ENCODE data around the gene FLRT3. TPM values are rescaled to one million over a fixed set of nuclear protein-coding genes. Genes with fewer than 3 reads are reported as not detected.

Gene FLRT3
- 100 to 1,000 TPM; 138 to 179 (median 164) TPM for polyA plus RNA-seq (ENCODE audit: insufficient read length in 3 of 3)

GRCh38 chr20:14337400-14338171 is at the start of gene FLRT3:
Gene FLRT3, minus strand, starts transcription at chr20:14337612. Its CDS starts 10,106 bp downstream, at chr20:14327506.
- peak; percentile 94 to 96 (median 95) for DNase-seq (ENCODE audit: low read depth in 3 of 3, low spot score in 2 of 3)

- DNase-seq (ENCODE audit: low read depth in 3 of 3, low spot score in 2 of 3): no peak
Observed at GRCh38 chr20:14386726-14387125, 49.3 kb upstream of the FLRT3 start.

- DNase-seq (ENCODE audit: low read depth in 3 of 3, low spot score in 2 of 3): no peak
Observed at GRCh38 chr20:14385176-14385740, 47.8 kb upstream of the FLRT3 start.

GRCh38 chr20:14384416-14385175 is 47.2 kb upstream of the FLRT3 start:
- no peak for DNase-seq (ENCODE audit: low read depth in 3 of 3, low spot score in 2 of 3)

DNA sequence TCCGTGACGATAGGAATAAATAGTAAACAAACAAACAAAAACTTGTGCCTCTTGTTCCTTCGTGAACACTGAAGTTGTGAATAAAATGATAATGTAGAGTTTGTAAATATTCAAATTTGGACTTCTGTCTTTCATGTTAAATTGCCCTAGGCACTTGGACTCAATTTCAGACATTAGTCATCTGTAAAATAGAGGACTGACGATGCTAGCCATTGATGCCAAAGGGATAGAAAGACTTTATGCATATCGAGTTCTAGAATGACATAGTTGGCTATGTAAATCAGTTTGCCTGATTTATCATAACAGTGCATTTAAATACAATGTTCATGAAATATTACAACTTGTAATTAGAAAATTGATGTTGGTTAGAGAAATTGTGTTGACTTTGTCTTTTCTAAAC is 45.9 kb upstream of the FLRT3 start:
- DNase-seq (ENCODE audit: low read depth in 3 of 3, low spot score in 2 of 3): no peak

- DNase-seq (ENCODE audit: low read depth in 3 of 3, low spot score in 2 of 3): no peak
Observed at GRCh38 chr20:14378326-14378725, 40.9 kb upstream of the FLRT3 start.

GRCh38 chr20:14375416-14375985 is 38.1 kb upstream of the FLRT3 start:
- DNase-seq (ENCODE audit: low read depth in 3 of 3, low spot score in 2 of 3): no peak

- DNase-seq (ENCODE audit: low read depth in 3 of 3, low spot score in 2 of 3): no peak
Observed at GRCh38 chr20:14374196-14374595, 36.8 kb upstream of the FLRT3 start.

- DNase-seq (ENCODE audit: low read depth in 3 of 3, low spot score in 2 of 3): no peak
Observed at GRCh38 chr20:14361509-14362345, 24.3 kb upstream of the FLRT3 start.

- DNase-seq (ENCODE audit: low read depth in 3 of 3, low spot score in 2 of 3): no peak
Observed at GRCh38 chr20:14360416-14360815, 23.0 kb upstream of the FLRT3 start.

GRCh38 chr20:14355791-14356190 is 18.4 kb upstream of the FLRT3 start:
- DNase-seq (ENCODE audit: low read depth in 3 of 3, low spot score in 2 of 3): no peak

DNA sequence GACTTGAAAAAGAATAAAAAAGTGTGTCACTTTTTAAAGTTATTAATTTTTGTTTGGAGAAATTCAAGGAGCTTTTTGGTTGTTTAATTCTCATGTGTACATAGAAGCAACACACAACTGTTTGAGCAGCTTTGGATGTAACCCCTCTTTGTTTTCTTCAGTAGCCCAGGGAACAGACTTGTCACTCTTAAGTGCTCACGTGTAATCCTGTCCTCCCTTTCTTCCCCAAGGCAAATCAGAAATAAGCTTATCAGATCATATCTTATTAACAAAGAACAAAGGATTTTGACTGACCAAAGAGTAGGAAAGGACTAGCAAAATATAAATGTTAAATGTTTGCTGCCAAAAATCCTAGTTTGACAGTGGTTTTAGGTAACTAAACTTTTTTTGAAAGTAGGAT is 7.3 kb upstream of the FLRT3 start:
- DNase-seq (ENCODE audit: low read depth in 3 of 3, low spot score in 2 of 3): no peak

DNA sequence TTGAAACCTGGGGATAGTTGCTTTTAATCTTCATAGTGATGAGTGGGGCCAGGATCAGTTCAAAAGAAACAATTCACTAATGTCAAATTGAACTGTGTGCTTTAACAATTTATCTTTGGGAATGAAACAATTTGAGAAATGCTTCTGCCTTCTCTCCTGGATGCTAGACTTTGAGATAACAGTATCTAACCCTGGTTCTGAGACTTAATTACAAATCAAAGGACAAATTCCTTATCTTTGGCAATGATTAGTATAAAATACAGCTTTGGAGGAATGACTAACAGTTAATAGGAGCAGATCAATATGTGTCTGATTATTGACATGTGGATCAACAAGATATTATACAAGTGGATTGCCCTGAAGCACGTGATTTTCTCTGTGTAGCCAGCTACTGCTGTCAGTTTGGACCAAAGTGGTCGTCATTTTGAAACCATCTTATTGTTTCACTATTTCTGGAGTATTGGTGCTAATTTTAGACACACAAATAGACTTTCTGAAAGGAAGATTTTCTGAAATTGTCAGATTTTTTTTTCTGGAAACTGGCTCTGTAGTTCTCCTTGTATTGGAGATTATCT is 6.2 kb upstream of the FLRT3 start:
- DNase-seq (ENCODE audit: low read depth in 3 of 3, low spot score in 2 of 3): no peak

- no peak for DNase-seq (ENCODE audit: low read depth in 3 of 3, low spot score in 2 of 3)
Observed at GRCh38 chr20:14342918-14343317, 5.5 kb upstream of the FLRT3 start.

DNA sequence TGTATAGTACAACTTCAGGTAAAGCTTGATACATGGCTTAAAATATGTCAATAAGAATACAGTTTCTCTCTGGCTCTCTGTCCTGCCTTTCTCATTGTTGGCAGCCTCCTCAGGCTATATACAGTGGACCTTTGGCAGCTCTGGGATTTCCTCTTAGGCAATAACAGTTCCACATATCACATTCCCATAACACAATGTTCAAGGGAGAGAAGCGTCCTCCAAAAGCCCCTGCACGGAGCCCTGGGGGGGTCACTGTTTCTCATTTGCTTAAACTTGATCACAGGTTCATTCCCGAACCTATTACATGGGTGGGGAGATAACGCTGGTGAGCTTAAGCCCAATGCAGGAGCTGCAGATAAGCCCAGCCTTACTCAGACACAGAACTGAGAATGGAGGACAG is 4.4 kb upstream of the FLRT3 start:
- no peak for DNase-seq (ENCODE audit: low read depth in 3 of 3, low spot score in 2 of 3)

DNA sequence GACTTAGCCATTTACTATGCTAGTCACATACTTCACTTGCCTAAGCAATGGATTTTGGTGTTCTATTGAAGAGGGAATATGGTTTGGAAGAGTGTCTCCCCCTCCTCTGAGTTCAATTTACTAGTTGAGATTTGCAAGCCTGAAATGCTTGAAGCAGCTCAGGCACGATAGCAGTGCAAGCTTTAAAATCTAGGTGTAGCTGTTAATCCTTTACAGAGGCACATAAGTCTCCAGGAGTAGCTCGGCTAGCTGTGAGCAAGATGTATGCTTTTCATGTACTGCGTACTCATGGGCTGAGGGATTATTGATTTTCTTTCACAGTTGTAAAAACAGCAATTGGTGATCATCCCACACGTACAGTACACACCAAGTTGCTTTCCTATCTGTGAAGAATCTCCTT is 726 bp downstream of the FLRT3 start:
- DNase-seq (ENCODE audit: low read depth in 3 of 3, low spot score in 2 of 3): no peak

DNA sequence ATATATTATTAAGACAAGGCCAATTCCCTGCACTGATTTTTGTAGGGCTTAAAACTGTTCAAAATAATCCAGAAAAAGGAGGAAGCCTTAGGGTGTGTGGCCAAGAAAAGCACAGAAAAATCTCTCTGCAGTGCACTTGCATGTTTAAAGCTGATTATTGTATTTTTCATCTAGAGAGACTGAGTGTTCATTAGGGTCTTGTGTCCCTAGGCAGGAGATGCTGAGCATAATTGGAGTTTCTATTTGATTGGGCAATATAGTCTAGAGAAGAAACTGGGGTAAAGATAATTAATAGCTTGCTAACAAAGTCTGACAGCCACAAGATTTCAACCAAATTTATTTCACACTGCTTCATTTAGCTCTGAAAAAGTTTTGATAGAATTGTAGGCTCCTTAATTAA is 2.4 kb downstream of the FLRT3 start:
- no peak for DNase-seq (ENCODE audit: low read depth in 3 of 3, low spot score in 2 of 3)

DNA sequence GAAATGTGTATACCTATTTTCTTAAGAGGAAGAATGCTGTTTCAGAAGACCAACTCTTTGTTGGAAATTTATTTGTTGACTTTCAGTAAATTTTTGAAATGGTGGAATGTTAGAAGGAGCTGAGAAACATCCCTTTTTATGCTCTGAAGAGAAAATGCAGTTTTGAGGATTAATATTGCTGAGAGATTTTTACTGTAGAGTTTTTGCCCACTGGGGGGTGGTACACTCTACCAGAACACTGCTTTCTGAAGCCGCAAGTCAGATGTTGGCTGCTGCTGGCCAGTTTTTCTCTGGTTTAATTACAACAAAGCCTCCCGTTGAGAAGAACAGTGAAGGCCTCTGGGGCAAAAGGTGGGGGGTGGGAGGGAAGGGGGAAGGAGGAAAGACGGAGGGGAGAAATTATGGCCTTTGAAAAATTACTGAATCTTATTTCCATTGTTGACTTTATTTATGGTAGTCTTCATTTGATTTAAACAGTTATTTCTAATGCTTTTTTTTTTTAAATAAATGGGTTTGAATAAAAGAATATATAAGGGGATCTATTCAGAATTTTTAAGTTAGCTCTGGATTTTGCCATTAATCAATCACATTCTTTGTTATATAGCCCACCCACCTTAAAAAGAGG is 3.0 kb downstream of the FLRT3 start:
- DNase-seq (ENCODE audit: low read depth in 3 of 3, low spot score in 2 of 3): peak in 1 of 3 donors; percentile 73

DNA sequence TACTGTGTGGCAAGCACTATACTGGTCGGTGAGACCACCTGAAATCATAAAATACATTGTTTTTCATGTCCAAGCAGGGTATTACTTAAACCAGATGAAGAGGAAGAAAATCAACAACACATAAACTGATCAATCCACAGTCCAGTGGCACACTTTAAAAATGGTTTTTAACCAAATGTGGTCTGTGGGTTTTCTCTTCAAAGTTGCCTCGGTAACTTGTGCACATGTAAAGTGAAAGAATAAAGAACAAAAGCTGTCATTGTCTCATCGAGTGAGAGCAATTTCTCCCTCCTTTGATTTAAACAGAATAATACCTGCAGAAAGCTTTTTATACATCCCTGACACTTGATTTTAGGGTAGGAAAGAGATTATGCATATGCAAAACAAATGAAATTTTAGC is 3.7 kb downstream of the FLRT3 start:
- DNase-seq (ENCODE audit: low read depth in 3 of 3, low spot score in 2 of 3): no peak

- DNase-seq (ENCODE audit: low read depth in 3 of 3, low spot score in 2 of 3): no peak
Observed at GRCh38 chr20:14332866-14333265, 4.5 kb downstream of the FLRT3 start.

Measured in right renal cortex interstitium (tissue), 3 donors.